HCT116 (cell line): ENCODE measurements around the gene VSIG2. TPM values are rescaled to one million over a fixed set of nuclear protein-coding genes. Genes with fewer than 3 reads are reported as not detected.
"Not testable (repeated sequence)": the region's sequence is repeated elsewhere in the genome, so short reads cannot be mapped to it uniquely, and the experiment has no call there.

Experiments used
- ATAC-seq: fragments of 200-7000 bp; cut with Tn5 transposase; 2 replicates; pipeline ENCODE4 v1.9.1; 2020; ENCODE audit warnings: mild to moderate bottlenecking, moderate library complexity
- BruUV-seq: library from RNA; stranded (reverse); fragments of 400-500 nt; replicated peaks from 2 replicates; lab custom pipeline; 2021; lab: Mats Ljungman, UMichigan
- CTCF ChIA-PET: fragments of 300-600 bp; sonication (Branson Sonifier 250); formaldehyde crosslinking; loops from one replicate; lab custom pipeline; 2021; ENCODE audit warnings: antibody characterized with exemption; lab: Charles Lee
- POLR2A ChIA-PET: fragments of 300-600, 350-600 bp; sonication (Branson Sonifier 250); formaldehyde crosslinking; loops from one replicate; lab custom pipeline; 2021; ENCODE audit warnings: antibody characterized with exemption; lab: Charles Lee
- RAD21 ChIA-PET, 2 experiments: fragments of 300-600 bp; sonication (Branson Sonifier 250); formaldehyde crosslinking; loops; one replicate each; lab custom pipeline; 2023; ENCODE audit warnings: low total read pairs in 2 of 2; ENCODE audit not compliant: uncharacterized antibody in 2 of 2, unreplicated experiment in 2 of 2, low non-redundant PET in 1 of 2; lab: Charles Lee
- DNase-seq: peaks from one replicate; pipeline ENCODE4 v3.0.0-alpha.2; 2010; ENCODE audit warnings: low read depth, low spot score
- H2AFZ ChIP-seq: fragments of 200-600 bp; shearing (Covaris generic), sonication (generic); 2 replicates; pipeline ENCODE4 v1.6.1; 2017; ENCODE audit warnings: low read depth, mixed run types, mixed read lengths, antibody characterized with exemption, low read length; ENCODE audit not compliant: poor library complexity, severe bottlenecking
- H3K27ac ChIP-seq: 2 replicates; pipeline ENCODE4 v1.5.1; 2012; ENCODE audit warnings: low read depth, low read length
- H3K27me3 ChIP-seq: fragments of 200-600 bp; sonication (generic); 2 replicates; pipeline ENCODE4 v1.6.1; 2016; ENCODE audit warnings: mixed run types, low read length, mixed read lengths; ENCODE audit not compliant: insufficient read depth
- H3K36me3 ChIP-seq, 2 experiments: fragments of 200-500 bp in 1 of 2; fragments of 200-600 bp in 1 of 2; sonication (Bioruptor generic) in 1 of 2; sonication (generic) in 1 of 2; 2 replicates each; pipeline versions ENCODE4 v1.5.1 to v1.6.1; 2014 to 2016; ENCODE audit warnings: low read length in 2 of 2, inconsistent platforms in 1 of 2, mixed read lengths in 1 of 2, mixed run types in 1 of 2; ENCODE audit not compliant: insufficient read depth in 2 of 2, control insufficient read depth in 1 of 2
- H3K4me1 ChIP-seq, 2 experiments: fragments of 200-600 bp in 1 of 2; sonication (generic) in 1 of 2; 2 replicates each; pipeline versions ENCODE4 v1.5.1 to v1.6.1; 2012 to 2017; ENCODE audit warnings: low read length in 2 of 2, inconsistent platforms in 1 of 2, mild to moderate bottlenecking in 1 of 2, mixed read lengths in 1 of 2, mixed run types in 1 of 2, moderate library complexity in 1 of 2; ENCODE audit not compliant: insufficient read depth in 2 of 2, control insufficient read depth in 1 of 2
- H3K4me2 ChIP-seq: fragments of 200-600 bp; sonication (generic); 2 replicates; pipeline ENCODE4 v1.6.1; 2017; ENCODE audit warnings: mixed run types, low read length, mixed read lengths
- H3K4me3 ChIP-seq, 2 experiments: fragments of 200-600 bp in 1 of 2; sonication (generic) in 1 of 2; replicated peaks in 1 of 2; 2 replicates each; pipeline ENCODE4 v1.5.1; 2011 to 2016; ENCODE audit warnings: low read length in 2 of 2, control low read depth in 1 of 2, low read depth in 1 of 2, mild to moderate bottlenecking in 1 of 2, mixed read lengths in 1 of 2, mixed run types in 1 of 2
- H3K79me2 ChIP-seq: fragments of 200-600 bp; sonication (generic); 2 replicates; pipeline ENCODE4 v1.6.1; 2017; ENCODE audit warnings: mild to moderate bottlenecking, mixed run types, low read length, moderate library complexity, mixed read lengths; ENCODE audit not compliant: insufficient read depth
- H3K9ac ChIP-seq: fragments of 200-600 bp; sonication (generic); 2 replicates; pipeline ENCODE4 v1.6.1; 2016; ENCODE audit warnings: low read length, mixed read lengths
- H3K9me2 ChIP-seq: fragments of 200-600 bp; sonication (generic), shearing (Covaris generic); 2 replicates; pipeline ENCODE4 v1.6.1; 2017; ENCODE audit warnings: mixed run types, mild to moderate bottlenecking, moderate library complexity; ENCODE audit not compliant: insufficient read depth
- H3K9me3 ChIP-seq, 2 experiments: fragments of 200-500 bp in 1 of 2; fragments of 200-600 bp in 1 of 2; sonication (Bioruptor generic) in 1 of 2; sonication (generic) in 1 of 2; 2 replicates each; pipeline ENCODE4 v1.6.1; 2014 to 2017; ENCODE audit warnings: low read length in 2 of 2, mixed read lengths in 2 of 2, inconsistent platforms in 1 of 2, low read depth in 1 of 2, mild to moderate bottlenecking in 1 of 2, mixed run types in 1 of 2, moderate library complexity in 1 of 2; ENCODE audit not compliant: control insufficient read depth in 1 of 2, insufficient read depth in 1 of 2
- H4K20me1 ChIP-seq: fragments of 200-600 bp; sonication (generic), shearing (Covaris generic); 2 replicates; pipeline ENCODE4 v1.6.1; 2017; ENCODE audit warnings: mixed run types, mild to moderate bottlenecking, moderate library complexity; ENCODE audit not compliant: insufficient read depth
- EGR1 ChIP-seq: IDR thresholded peaks from 2 replicates; pipeline ENCODE4 v1.6.1; 2012; ENCODE audit warnings: low read depth
- ELF1 ChIP-seq: IDR thresholded peaks from 2 replicates; pipeline ENCODE4 v1.6.1; 2012; ENCODE audit warnings: low read depth, borderline replicate concordance
- FOSL1 ChIP-seq: IDR thresholded peaks from 2 replicates; pipeline ENCODE4 v1.6.1; 2012; ENCODE audit warnings: low read depth
- JUND ChIP-seq: IDR thresholded peaks from 2 replicates; pipeline ENCODE4 v1.6.1; 2012
- MAX ChIP-seq: IDR thresholded peaks from 2 replicates; pipeline ENCODE4 v1.6.1; 2012
- SIN3A ChIP-seq: IDR thresholded peaks from 2 replicates; pipeline ENCODE4 v1.6.1; 2012; ENCODE audit warnings: low read depth
- SP1 ChIP-seq: IDR thresholded peaks from 2 replicates; pipeline ENCODE4 v1.6.1; 2012; ENCODE audit warnings: low read depth
- TCF7L2 ChIP-seq: IDR thresholded peaks from 2 replicates; pipeline ENCODE4 v1.7.0; 2011; ENCODE audit warnings: borderline replicate concordance, inconsistent platforms; ENCODE audit not compliant: insufficient read depth, insufficient read length; ENCODE audit errors: extremely low read depth
- intact Hi-C: fragments of 100-400 bp; cut with micrococcal nuclease; formaldehyde crosslinking; loops from 2 replicates; pipeline ENCODE4 v1.10.0; 2022
- total RNA-seq: library from RNA; stranded (reverse); gene quantifications from one replicate; pipeline ENCODE4 v1.2.1, GENCODE V29; 2021; ENCODE audit not compliant: unreplicated experiment

The VSIG2 gene
- total RNA-seq, 1 experiment from 2014 or later, result not detected

DNA sequence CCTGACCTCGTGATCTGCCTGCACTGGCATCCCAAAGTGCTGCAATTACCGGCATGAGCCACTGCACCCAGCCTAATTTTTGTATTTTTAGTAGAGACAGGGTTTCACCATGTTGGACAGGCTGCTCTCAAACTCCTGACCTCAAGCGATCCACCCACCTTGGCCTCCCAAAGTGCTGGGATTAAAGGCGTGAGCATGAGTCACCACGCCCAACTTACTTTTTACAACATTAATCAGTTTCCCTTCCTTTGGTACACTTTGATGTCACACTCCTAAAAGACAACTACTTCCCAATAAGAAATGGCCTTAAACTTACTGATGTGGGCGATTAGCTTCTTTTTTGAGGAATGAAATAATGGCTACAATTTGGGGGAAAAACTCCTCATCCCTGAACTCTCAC is 18.9 kb upstream of the VSIG2 start:
- BruUV-seq, H4K20me1 ChIP-seq, H3K36me3 ChIP-seq, H3K27me3 ChIP-seq, RAD21 ChIA-PET, H2AFZ ChIP-seq, intact Hi-C loops, H3K9me3 ChIP-seq, H3K9me2 ChIP-seq, H3K79me2 ChIP-seq, POLR2A ChIA-PET, H3K9ac ChIP-seq: not testable (repeated sequence)
- H3K4me2 ChIP-seq, result peak overlapping the region; percentile 73
- H3K27ac ChIP-seq, result peak overlapping the region; percentile 75
- H3K4me1 ChIP-seq, result peaks cover 38 to 49% of the 10 kb centered on the region in 2 experiments
- CTCF ChIA-PET, result interaction anchor here (5.1 kb wide), 1 partner anchor 22 kb away, joined by 27 read pairs; no protein-coding TSS in a partner anchor
- TF ChIP-seq SIN3A (peak; percentile 7; the same call in 1 of the 2 replicates), MAX (peak; percentile 49; the same call in 1 of the 2 replicates), FOSL1 (peak; percentile 75), SP1 (peak; percentile 63), TCF7L2 (peak; percentile 63), JUND (peak; percentile 79), EGR1 (peak; percentile 58; the same call in 1 of the 2 replicates)
- ATAC-seq (peak; percentile 79), DNase-seq (peak; percentile 50)
- peak overlapping the region in 1 of 2 experiments; percentile 39; a peak in 2 of 4 replicates for H3K4me3 ChIP-seq

DNA sequence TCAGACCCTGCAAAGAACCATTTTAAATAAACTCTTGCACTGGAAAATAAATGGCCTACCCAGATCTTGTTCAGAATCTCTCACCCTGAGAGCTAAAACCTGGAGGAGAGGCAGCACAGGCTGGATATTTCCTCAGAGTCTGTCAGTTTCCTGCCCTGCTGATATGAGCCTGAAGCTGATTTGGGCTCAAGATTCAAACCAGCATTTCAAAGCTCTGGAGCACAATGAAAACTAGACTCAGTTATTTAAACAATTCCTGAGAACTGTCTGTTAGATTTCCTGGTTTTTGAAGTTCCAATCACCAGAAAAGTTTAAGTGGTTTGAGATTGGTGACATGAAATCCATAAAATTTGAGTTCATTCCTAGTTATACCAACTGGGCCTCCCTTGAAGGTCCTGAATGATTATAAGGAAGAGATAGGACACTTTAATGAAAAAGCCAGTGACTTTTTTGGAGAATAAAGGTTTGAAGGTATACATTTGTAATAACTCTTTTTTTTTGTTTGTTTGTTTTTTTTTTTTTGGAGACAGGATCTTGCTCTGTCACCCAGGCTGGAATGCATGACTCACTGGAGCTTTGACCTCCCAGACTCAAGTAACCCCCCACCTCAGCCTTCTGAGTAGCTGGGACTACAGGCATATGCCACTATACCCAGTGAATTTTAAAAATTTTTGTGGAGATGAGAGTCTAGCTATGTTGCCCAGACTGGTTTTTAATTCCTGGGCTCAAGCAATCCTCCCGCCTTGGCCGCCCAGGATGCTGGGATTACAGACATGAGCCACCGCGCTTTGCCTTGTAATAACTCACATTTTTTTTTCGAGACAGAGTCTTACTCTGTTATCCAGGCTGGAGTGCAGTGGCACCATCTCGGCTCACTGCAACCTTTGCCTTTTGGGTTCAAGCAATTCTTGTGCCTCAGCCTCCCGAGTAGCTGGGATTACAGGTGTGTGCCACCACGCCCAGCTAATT is 18.0 kb upstream of the VSIG2 start:
- 0 out of 2 replicates have a peak, but pooled peaks cover under 1% of the 10 kb centered on the region for H3K79me2 ChIP-seq
- ChIA-PET CTCF (interaction anchor here (1.0 to 2.9 kb wide), 4 partner anchors 8 to 106 kb away, joined by 3 to 20 read pairs (median 6); no protein-coding TSS in a partner anchor), RAD21 (no interaction called here), POLR2A (no interaction called here)
- H3K4me1 ChIP-seq, result peaks cover 38 to 49% of the 10 kb centered on the region in 2 experiments
- no peak overlapping the region for H2AFZ ChIP-seq
- DNase-seq (peak; percentile 35), ATAC-seq (peak; percentile 66)
- intact Hi-C loops, result no loop called here
- TF ChIP-seq JUND (peak; percentile 63), ELF1 (no peak), FOSL1 (peak; percentile 81), SIN3A (no peak), SP1 (peak; percentile 20; the same call in 1 of the 2 replicates)
- no peaks in the 10 kb centered on the region for H4K20me1 ChIP-seq
- H3K4me3 ChIP-seq, result peak overlapping the region in 1 of 2 experiments; percentile 39; a peak in 3 of 4 replicates
- H3K36me3 ChIP-seq, result peaks cover 0 to 5% of the 10 kb centered on the region in 2 experiments; a peak in 1 of 4 replicates
- H3K27ac ChIP-seq, result peak overlapping the region; percentile 75
- no peaks in the 10 kb centered on the region for H3K9me2 ChIP-seq
- peak overlapping the region; percentile 73 for H3K4me2 ChIP-seq
- H3K27me3 ChIP-seq, result no peaks in the 10 kb centered on the region
- BruUV-seq, result no TSS peak
- H3K9ac ChIP-seq, result peak overlapping the region; percentile 18; the same call in 1 of the 2 replicates
- H3K9me3 ChIP-seq, result no peaks in the 10 kb centered on the region
